ENCODE data around the gene PRPF39.
"Not testable (repeated sequence)": the region's sequence is repeated elsewhere in the genome, so short reads cannot be mapped to it uniquely, and the experiment has no call there.

PRPF39 gene

GRCh38 chr14:45083976-45084722 lies at the start of gene PRPF39:
Gene PRPF39, plus strand, starts transcription at chr14:45084116. Its CDS starts 11,124 bp downstream, at chr14:45095240.
- DNase-seq, result peak; percentile 93 to 94

DNA sequence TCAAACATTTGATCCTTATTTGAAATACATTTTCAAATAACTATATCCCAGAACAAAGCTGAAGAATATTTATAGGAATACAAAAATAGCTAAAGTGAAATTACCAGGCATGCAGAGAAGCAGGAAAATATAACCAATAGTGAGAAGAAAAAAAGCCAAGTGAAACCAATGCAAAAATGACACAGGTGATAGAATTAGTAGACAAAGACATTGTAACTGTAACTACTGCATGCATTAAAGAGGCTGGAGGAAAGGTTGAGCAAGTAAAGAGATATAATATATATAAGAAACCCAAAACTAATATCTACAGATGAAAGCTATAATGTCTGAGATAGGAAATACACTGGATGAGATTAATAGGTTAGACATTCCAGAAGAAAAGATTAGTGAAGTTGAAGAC lies 49.2 kb upstream of the PRPF39 start:
- no peak for DNase-seq

DNA sequence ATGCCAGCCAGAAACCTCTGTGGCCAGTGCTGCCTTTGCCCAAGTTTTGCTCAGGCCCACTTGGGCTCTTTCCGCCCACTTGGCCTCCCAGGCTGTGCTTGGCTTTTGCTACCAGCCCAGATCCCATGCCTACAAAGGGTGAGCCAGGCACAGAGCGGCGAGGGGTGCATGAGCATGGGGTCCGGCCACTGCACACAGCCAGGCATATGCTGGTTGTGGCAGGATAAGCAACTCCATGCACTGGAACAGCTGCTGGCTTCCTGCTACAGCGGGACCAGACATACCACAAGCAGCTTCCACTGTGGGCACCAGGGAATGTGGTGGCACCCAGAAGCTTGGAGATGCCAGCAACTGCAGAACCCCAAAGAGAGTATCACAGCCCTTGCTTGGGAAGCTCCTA lies 45.7 kb upstream of the PRPF39 start:
- DNase-seq, result no peak

DNA sequence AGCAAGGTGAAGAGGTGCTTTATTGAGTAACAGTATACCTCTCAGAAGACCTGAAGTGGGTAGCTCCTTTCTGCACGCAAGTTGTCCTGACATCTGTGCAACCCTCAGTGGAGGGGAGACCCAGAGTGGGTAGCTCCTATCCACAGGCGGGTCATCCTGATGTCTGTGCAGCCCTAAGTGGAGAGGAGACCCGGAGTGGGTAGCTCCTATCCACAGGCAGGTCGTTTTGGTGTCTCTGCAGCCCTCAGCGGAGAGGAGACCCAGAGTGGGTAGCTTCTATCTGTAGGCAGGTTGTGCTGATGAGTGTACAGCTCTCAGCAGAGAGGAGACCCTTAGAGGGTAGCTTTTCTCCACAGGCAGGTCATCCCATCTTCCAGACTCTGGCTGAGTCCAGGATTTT lies 45.1 kb upstream of the PRPF39 start:
- DNase-seq, result no peak

GRCh38 chr14:45039390-45039789 lies 44.5 kb upstream of the PRPF39 start:
- DNase-seq, result no peak

- DNase-seq, result no peak
Measured at GRCh38 chr14:45041641-45042040, 42.3 kb upstream of the PRPF39 start.

GRCh38 chr14:45044638-45045037 lies 39.3 kb upstream of the PRPF39 start:
- no peak for DNase-seq

DNA sequence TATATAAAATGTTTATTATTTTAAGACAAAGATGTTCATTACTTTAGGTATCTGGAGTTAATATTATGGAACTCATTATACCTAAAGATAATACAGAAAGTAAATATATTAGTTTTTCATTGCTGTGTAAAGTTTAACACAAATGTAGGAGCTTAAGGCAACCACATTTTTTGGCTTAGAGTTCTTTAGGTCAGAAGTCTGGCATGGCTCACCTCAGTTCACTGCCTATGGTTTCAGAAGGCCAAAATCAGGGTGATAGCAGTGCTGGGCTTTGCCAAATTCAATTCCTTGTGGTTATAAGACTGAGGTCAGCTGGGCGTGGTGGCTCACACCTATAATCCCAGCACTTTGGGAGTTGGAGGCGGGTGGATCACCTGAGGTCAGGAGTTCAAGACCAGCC lies 35.5 kb upstream of the PRPF39 start:
- DNase-seq, result no peak

- no peak for DNase-seq
Measured at GRCh38 chr14:45051180-45051579, 32.7 kb upstream of the PRPF39 start.

- DNase-seq, result no peak
Measured at GRCh38 chr14:45051896-45052295, 32.0 kb upstream of the PRPF39 start.

DNA sequence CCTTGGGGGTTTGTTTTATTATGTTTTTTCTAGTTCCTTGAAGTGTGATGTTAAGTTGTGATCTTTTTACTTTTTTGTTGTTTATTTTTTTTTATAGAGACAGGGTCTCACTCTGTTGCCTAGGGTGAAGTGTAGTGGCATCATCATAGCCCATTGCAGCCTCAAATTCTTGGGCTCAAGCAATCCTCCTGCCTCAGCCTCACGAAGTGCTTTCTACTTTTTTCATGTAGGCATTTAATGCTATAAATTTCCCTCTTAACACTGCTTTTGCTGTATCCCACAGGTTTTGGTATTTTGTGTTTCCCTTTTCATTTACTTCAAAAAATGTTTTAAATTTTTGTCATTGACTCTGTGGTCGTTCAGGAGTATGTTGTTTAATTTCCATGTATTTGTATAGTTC lies 26.6 kb upstream of the PRPF39 start:
- no peak for DNase-seq

DNA sequence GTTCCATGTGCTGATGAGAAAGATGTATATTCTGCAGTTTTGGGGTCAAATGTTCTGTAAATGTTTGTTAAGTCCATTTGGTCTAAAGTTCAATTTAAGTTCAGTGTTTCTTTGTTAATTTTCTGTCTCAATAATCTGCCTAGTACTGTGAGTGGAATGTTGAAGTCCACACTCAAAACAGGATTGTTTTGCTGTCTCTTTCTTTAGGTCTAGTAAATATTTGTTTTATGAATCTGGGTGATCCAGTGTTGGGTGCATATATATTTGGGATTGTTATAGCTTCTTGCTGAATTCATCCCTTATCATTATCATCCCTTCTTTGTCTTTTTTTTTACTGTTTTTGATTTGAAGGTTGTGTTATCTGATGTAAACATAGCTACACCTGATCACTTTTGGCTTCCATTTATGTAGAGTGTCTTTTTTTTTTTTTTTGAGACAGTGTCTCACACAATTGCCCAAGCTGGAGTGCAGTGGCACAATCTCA lies 26.0 kb upstream of the PRPF39 start:
- DNase-seq, result no peak

DNA sequence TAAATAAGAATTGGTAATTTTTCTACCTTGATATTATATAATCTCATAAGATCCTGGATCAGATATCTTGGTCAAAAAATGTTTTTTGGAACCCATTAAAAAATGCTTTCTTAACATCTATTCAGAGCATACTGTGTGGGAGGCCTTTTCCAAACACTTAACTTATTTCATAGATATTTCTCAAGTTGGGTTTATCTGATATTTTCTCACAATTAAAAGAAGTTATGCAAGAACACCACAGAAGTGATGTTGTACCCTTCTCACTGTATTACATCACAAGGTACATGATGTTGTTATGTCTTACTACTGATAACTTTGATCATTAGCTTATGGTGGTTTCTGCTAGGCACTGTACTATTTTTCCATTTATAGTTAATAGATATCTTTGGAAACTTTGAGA lies 23.4 kb upstream of the PRPF39 start:
- DNase-seq, result no peak

- DNase-seq, result no peak
Measured at GRCh38 chr14:45065540-45065939, 18.4 kb upstream of the PRPF39 start.

DNA sequence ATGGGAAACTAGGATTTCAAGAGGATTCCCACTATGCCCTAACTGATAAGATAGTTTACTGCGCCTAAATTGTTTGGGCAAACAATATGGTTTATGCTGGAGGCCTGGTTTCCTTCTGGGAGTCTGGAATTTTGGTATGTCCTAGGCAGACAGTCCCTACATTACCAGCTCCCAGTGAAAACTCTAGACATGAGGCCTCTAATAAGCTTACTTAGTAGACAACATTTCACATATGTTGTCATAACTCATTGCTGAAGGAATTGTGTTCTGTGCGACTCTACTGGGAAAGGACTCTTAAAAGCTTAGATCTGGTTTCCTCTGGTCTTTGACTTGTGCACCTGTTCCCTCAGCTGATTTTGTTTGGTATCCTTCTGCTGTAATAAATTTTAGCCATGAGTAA lies 18.0 kb upstream of the PRPF39 start:
- DNase-seq, result no peak

DNA sequence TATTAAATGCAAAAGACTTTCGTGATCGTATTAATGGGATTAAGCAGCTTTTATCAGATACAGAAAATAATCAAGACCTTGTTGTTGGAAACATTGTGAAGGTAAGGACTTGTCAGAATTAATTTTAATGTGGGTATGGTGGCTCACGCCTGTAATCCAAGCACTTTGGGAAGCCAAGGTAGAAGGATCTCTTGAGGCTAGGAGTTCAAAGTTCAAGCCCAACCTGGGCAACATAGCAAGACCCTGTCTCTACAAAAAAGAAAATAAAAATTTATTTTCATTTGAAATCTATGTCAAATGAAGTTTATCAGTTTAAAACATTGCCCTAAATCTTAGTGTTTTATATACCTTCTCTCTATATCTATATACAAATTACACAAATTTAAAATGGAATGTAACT lies 17.2 kb upstream of the PRPF39 start:
- no peak for DNase-seq

GRCh38 chr14:45068396-45068795 lies 15.5 kb upstream of the PRPF39 start:
- no peak for DNase-seq

DNA sequence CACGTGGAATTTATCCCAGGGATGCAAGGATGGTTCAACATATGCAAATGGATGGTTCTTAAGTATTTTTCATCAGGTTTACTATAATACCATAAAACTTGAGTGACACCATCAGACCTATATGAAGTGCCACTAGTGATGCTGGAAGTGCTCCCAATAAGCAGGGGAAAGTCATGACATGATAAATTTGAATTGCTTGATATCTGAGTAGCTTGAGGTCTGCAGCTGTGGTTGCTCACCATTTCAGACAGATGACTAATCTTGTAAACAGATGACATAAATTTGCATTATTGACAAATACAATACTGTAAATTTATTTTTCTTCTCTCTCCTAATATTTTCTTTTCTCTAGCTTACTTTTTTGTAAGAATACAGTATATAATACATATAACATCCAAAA lies 13.7 kb upstream of the PRPF39 start:
- no peak for DNase-seq

GRCh38 chr14:45072126-45072525 lies 11.8 kb upstream of the PRPF39 start:
- DNase-seq, result no peak

DNA sequence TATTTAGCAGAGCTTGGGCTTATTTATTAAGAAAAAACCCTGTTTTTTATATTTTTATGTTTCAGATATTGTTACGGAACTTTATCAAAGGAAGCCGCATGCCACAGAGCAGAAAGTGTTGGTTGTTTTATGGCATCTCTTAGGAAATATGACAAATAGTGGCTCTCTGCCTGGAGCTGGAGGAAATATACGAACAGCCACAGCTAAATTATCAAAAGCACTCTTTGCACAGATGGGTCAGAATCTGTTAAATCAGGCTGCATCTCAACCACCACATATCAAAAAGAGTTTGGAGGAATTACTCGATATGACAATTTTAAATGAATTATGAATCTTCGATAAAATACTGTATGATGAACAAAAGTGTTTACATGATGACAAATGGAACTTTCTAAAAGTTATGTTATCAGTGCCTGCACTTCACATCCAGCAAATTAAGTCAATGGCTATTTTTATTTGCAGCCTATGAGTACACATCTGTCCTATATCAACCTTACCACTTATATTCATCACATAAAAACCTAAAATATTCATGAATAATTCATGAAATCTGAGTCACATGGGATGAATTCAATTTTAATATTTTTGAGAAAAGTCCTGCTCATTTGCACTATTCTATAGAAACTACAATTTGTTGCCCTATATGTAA lies 10.6 kb upstream of the PRPF39 start:
- DNase-seq, result no peak

DNA sequence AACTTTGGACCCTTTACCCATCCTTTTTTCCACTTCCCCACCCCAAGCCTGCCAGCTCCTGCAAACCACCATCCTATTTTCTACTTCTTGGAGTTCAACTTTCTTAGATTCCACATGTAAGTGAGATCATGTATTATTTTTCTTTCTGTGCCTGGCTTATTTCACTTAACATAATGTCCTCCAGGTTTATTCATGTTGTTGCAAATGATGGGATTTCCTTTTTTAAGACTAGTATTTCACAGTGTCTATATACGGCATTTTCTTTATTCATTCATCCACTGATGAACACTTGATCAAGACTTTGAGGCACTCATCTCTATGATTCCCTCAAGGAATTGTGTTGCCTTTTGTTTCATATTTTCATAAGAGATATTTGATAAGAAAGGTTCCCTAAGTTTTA lies 5.6 kb upstream of the PRPF39 start:
- no peak for DNase-seq

GRCh38 chr14:45080416-45080968 lies 3.4 kb upstream of the PRPF39 start:
- not testable (repeated sequence) for DNase-seq

DNA sequence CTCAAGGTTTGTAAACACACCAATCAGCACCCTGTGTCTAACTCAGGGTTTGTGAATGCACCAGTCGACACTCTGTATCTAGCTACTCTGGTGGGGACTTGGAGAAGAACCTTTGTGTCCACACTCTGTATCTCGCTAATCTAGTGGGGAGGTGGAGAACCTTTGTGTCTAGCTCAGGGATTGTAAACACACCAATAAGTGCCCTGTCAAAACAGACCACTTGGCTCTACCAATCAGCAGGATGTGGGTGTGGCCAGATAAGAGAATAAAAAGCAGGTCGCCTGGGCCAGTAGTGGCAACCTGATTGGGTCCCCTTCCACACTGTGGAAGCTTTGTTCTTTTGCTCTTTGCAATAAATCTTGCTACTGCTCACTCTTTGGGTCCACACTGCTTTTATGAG lies 2.8 kb upstream of the PRPF39 start:
- DNase-seq, result not testable (repeated sequence)

DNA sequence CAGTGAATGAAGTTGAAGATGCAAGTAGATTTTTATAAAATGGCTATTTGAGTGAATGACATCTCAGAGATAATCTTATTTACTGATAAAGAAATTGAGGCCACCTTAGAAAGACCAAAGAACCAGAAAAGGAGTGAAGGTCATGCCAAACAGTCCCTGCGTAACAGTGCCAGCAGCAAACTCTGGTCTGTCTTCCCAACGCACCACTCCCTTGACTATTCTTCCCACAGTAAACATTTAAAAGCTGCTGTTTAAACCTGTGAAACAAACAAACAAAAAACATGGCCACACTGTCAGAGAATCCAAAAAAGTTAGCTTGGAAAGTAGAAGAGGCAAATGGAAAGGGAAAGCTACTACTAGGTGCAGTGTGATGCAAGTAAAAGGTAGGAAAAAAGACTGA lies 1.5 kb upstream of the PRPF39 start:
- no peak for DNase-seq
